SK-N-SH treated with all-trans-retinoic acid at 6 μM for 48 hours (cell line): ENCODE measurements around the gene DLG5.
A peak's percentile ranks its signal among the peaks of the same experiment; 100 is the strongest.

Experiments used
- ATAC-seq: fragments of 200-7000 bp; cut with Tn5 transposase; 3 replicates; pipeline ENCODE4 v1.9.1; 2020; ENCODE audit warnings: mild to moderate bottlenecking, moderate library complexity
- ARNTL ChIP-seq: fragments of 450-650 bp; formaldehyde crosslinking; IDR thresholded peaks from 2 replicates; pipeline ENCODE4 v1.5.0; 2020; ENCODE audit warnings: low read depth, mild to moderate bottlenecking, moderate library complexity, borderline replicate concordance
- BACH2 ChIP-seq: fragments of 250-450 bp; sonication (Bioruptor Pico); IDR thresholded peaks from 2 replicates; pipeline ENCODE4 v1.9.0; 2021; ENCODE audit warnings: mild to moderate bottlenecking, borderline replicate concordance
- CSDC2 ChIP-seq: fragments of 250-450 bp; sonication (Bioruptor Pico); IDR thresholded peaks from 2 replicates; pipeline ENCODE4 v1.5.0; 2020; ENCODE audit warnings: mild to moderate bottlenecking, moderate library complexity
- ESRRG ChIP-seq: fragments of 250-450 bp; sonication (Bioruptor Pico); IDR thresholded peaks from 2 replicates; pipeline ENCODE4 v1.6.1; 2021; ENCODE audit warnings: mild to moderate bottlenecking
- GLIS3 ChIP-seq: fragments of 250-450 bp; sonication (Bioruptor Pico); IDR thresholded peaks from 2 replicates; pipeline ENCODE4 v1.5.0; 2020; ENCODE audit warnings: mild to moderate bottlenecking, moderate library complexity
- ISL1 ChIP-seq: fragments of 250-450 bp; sonication (Bioruptor Pico); IDR thresholded peaks from 2 replicates; pipeline ENCODE4 v2.1.2; 2022; ENCODE audit warnings: mild to moderate bottlenecking, moderate library complexity
- OSR1 ChIP-seq: fragments of 250-450 bp; sonication (Bioruptor Pico); IDR thresholded peaks from 2 replicates; pipeline ENCODE4 v1.8.0; 2022; ENCODE audit warnings: moderate library complexity, mild to moderate bottlenecking, inconsistent platforms
- PPARA ChIP-seq: fragments of 250-450 bp; sonication (Bioruptor Pico); IDR thresholded peaks from 2 replicates; pipeline ENCODE4 v1.5.0; 2020; ENCODE audit warnings: mild to moderate bottlenecking, borderline replicate concordance
- SNAI2 ChIP-seq: fragments of 250-450 bp; sonication (Bioruptor Pico); IDR thresholded peaks from 2 replicates; pipeline ENCODE4 v1.5.0; 2020; ENCODE audit warnings: mild to moderate bottlenecking, moderate library complexity
- TCF4 ChIP-seq: fragments of 250-450 bp; sonication (Bioruptor Pico); IDR thresholded peaks from 2 replicates; pipeline ENCODE4 v1.8.0; 2021; ENCODE audit warnings: mild to moderate bottlenecking, moderate library complexity, borderline replicate concordance
- TSHZ2 ChIP-seq: fragments of 250-450 bp; sonication (Bioruptor Pico); IDR thresholded peaks from 2 replicates; pipeline ENCODE4 v1.5.0; 2020; ENCODE audit warnings: mild to moderate bottlenecking, moderate library complexity
- ZC3H10 ChIP-seq: fragments of 250-450 bp; sonication (Bioruptor Pico); IDR thresholded peaks from 2 replicates; pipeline ENCODE4 v1.5.1; 2021; ENCODE audit warnings: mild to moderate bottlenecking, moderate library complexity
- ZFP3 ChIP-seq: fragments of 250-450 bp; sonication (Bioruptor Pico); IDR thresholded peaks from 2 replicates; pipeline ENCODE4 v1.5.0; 2020; ENCODE audit warnings: mild to moderate bottlenecking, moderate library complexity
- ZFP30 ChIP-seq: fragments of 450-650 bp; formaldehyde crosslinking; IDR thresholded peaks from 2 replicates; pipeline ENCODE4 v1.5.0; 2022; ENCODE audit warnings: mild to moderate bottlenecking, moderate library complexity
- TF ChIP-seq, protein P1 (sequence below): fragments of 250-450 bp; sonication (Bioruptor Pico); IDR thresholded peaks from 2 replicates; pipeline ENCODE4 v1.8.0; 2020; ENCODE audit warnings: mild to moderate bottlenecking, moderate library complexity, borderline replicate concordance
- TF ChIP-seq, protein P2 (sequence below): fragments of 250-450 bp; sonication (Bioruptor Pico); IDR thresholded peaks from 2 replicates; pipeline ENCODE4 v1.5.1; 2020; ENCODE audit warnings: low read depth, mild to moderate bottlenecking, moderate library complexity

DLG5 gene, protein sequence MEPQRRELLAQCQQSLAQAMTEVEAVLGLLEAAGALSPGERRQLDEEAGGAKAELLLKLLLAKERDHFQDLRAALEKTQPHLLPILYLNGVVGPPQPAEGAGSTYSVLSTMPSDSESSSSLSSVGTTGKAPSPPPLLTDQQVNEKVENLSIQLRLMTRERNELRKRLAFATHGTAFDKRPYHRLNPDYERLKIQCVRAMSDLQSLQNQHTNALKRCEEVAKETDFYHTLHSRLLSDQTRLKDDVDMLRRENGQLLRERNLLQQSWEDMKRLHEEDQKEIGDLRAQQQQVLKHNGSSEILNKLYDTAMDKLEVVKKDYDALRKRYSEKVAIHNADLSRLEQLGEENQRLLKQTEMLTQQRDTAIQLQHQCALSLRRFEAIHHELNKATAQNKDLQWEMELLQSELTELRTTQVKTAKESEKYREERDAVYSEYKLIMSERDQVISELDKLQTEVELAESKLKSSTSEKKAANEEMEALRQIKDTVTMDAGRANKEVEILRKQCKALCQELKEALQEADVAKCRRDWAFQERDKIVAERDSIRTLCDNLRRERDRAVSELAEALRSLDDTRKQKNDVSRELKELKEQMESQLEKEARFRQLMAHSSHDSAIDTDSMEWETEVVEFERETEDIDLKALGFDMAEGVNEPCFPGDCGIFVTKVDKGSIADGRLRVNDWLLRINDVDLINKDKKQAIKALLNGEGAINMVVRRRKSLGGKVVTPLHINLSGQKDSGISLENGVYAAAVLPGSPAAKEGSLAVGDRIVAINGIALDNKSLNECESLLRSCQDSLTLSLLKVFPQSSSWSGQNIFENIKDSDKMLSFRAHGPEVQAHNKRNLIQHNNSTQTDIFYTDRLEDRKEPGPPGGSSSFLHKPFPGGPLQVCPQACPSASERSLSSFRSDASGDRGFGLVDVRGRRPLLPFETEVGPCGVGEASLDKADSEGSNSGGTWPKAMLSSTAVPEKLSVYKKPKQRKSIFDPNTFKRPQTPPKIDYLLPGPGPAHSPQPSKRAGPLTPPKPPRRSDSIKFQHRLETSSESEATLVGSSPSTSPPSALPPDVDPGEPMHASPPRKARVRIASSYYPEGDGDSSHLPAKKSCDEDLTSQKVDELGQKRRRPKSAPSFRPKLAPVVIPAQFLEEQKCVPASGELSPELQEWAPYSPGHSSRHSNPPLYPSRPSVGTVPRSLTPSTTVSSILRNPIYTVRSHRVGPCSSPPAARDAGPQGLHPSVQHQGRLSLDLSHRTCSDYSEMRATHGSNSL (N-terminal part only)

GRCh38 chr10:77926566-77927401 lies at the start of gene DLG5:
DLG5 (minus strand) TSS chr10:77926755; CDS start chr10:77926520, 235 bp downstream.
- peak; percentile 71 for ATAC-seq
- TF ChIP-seq ESRRG (CRISPR knock-in tag) = no peak
- TF ChIP-seq TSHZ2 (CRISPR knock-in tag) = 0 out of 2 replicates have a peak, but pooled peaks have one; percentile 35
- TF ChIP-seq, all 23 proteins: peak for 1

DNA sequence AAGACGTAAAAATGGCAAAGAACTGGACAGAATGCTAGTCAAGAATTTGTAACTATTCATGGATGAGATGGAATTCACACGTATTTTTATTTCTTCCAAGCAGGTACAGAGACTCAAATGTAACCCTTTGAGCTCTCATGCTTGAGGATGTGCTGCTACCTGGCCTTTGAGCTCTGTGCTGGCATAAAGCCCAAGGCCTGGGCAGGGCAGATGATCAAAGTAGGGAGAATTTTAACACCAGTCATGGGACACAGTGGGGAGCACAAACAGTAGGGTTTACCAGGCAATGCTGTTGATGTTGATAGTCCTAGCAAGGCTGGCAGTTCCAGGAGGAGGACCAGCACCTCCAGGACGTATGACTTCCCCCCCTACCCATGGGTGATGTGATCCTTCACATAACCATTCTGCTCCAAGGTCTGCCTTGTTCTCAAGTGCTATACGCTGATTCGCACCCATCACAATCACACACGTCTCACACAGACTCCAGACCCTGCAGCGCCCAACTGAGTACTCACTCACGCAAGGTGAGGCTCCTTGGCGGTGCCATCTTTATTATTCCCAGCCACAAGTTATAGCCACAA lies 48.6 kb upstream of the DLG5 start:
- ATAC-seq = no peak
- TF ChIP-seq GLIS3 (CRISPR knock-in tag) (no peak), ZFP3 (no peak), TCF4 (CRISPR knock-in tag) (no peak), BACH2 (CRISPR knock-in tag) (no peak), ISL1 (CRISPR knock-in tag) (no peak), CSDC2 (CRISPR knock-in tag) (no peak), PPARA (no peak), SNAI2 (CRISPR knock-in tag) (no peak), TSHZ2 (CRISPR knock-in tag) (no peak), ZC3H10 (CRISPR knock-in tag) (no peak), ARNTL (CRISPR knock-in tag) (no peak), ZFP30 (no peak), OSR1 (no peak)

- peak; percentile 35 for ATAC-seq
- TF ChIP-seq, protein P1, sequence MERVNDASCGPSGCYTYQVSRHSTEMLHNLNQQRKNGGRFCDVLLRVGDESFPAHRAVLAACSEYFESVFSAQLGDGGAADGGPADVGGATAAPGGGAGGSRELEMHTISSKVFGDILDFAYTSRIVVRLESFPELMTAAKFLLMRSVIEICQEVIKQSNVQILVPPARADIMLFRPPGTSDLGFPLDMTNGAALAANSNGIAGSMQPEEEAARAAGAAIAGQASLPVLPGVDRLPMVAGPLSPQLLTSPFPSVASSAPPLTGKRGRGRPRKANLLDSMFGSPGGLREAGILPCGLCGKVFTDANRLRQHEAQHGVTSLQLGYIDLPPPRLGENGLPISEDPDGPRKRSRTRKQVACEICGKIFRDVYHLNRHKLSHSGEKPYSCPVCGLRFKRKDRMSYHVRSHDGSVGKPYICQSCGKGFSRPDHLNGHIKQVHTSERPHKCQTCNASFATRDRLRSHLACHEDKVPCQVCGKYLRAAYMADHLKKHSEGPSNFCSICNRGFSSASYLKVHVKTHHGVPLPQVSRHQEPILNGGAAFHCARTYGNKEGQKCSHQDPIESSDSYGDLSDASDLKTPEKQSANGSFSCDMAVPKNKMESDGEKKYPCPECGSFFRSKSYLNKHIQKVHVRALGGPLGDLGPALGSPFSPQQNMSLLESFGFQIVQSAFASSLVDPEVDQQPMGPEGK (CRISPR knock-in tag) = no peak
- TF ChIP-seq TSHZ2 (CRISPR knock-in tag) (no peak), OSR1 (no peak)
- TF ChIP-seq, protein P2, sequence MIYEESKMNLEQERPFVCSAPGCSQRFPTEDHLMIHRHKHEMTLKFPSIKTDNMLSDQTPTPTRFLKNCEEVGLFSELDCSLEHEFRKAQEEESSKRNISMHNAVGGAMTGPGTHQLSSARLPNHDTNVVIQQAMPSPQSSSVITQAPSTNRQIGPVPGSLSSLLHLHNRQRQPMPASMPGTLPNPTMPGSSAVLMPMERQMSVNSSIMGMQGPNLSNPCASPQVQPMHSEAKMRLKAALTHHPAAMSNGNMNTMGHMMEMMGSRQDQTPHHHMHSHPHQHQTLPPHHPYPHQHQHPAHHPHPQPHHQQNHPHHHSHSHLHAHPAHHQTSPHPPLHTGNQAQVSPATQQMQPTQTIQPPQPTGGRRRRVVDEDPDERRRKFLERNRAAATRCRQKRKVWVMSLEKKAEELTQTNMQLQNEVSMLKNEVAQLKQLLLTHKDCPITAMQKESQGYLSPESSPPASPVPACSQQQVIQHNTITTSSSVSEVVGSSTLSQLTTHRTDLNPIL = no peak
These were observed 48.0 kb upstream of the DLG5 start for GRCh38 chr10:77974396-77975074.
